Ascending aorta (tissue), 2 donors: Measurements from ENCODE around the gene GPR156. TPM values are rescaled to one million over a fixed set of nuclear protein-coding genes. Genes with fewer than 3 reads are reported as not detected.

ENCODE experiments used
- DNase-seq, 2 donors: peaks; one replicate each; pipeline ENCODE4 v3.0.0-alpha.2; 2019; ENCODE audit warnings: low spot score in 2 of 2
- H3K27ac ChIP-seq, 2 donors: fragments of 200-600 bp; sonication (generic); one replicate each; pipeline ENCODE4 v1.5.1; 2016 to 2017; ENCODE audit warnings: mild to moderate bottlenecking in 1 of 2
- H3K27me3 ChIP-seq: fragments of 200-600 bp; sonication (generic); one replicate; pipeline ENCODE4 v1.5.1; 2017
- H3K36me3 ChIP-seq, 2 donors: fragments of 200-600 bp; sonication (generic); one replicate each; pipeline ENCODE4 v1.5.1; 2016
- H3K4me1 ChIP-seq, 2 donors: fragments of 200-600 bp; sonication (generic); one replicate each; pipeline ENCODE4 v1.5.1; 2016 to 2017; ENCODE audit warnings: mild to moderate bottlenecking in 1 of 2
- H3K4me3 ChIP-seq, 2 donors: fragments of 200-600 bp; sonication (generic); one replicate each; pipeline ENCODE4 v1.5.1; 2016 to 2017; ENCODE audit warnings: mild to moderate bottlenecking in 1 of 2
- H3K9me3 ChIP-seq, 2 donors: fragments of 200-600 bp; sonication (generic); one replicate each; pipeline ENCODE4 v1.5.1; 2016
- intact Hi-C: fragments of 100-400 bp; cut with DNase I; formaldehyde crosslinking; loops from one replicate; pipeline ENCODE4 v1.15.1; 2023
- total RNA-seq: library from RNA; depleted of rRNA; stranded (reverse); fragments of >200 nt; gene quantifications from one replicate; pipeline ENCODE4 v1.1.0, GENCODE V29; 2016
- TF ChIP-seq, protein P1 (sequence below), 3 experiments: fragments of 200-600 bp in 2 of 3; fragments of 450-650 bp in 1 of 3; sonication (generic) in 2 of 3; IDR thresholded peaks; one replicate each; pipeline ENCODE4 v1.5.1; 2016 to 2019; ENCODE audit warnings: antibody characterized with exemption in 3 of 3, mild to moderate bottlenecking in 1 of 3, moderate library complexity in 1 of 3

GPR156 gene
- total RNA-seq, 1 donor from 2014 or later, result not detected

DNA sequence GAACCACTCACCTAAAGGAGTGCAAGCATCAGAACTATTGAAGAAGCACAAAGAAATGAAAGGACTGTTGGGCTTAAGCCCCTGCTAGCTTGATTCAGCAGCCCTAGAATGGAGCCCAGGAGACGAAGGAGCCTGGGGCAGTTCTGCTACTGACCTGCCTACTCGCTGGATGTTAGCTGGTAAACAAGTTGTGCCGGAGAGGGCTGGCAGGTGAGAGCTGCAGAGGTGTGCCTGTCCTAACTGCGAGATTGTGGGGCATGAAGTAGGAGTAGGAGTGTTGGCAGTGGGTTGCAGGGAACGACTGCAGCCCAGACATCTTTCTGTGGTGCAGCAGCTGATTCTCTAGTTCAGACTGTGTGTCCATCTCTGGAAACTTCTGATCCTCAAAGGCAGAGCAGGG lies 115.6 kb downstream of the GPR156 start:
- intact Hi-C loops, result no loop called here
- TF ChIP-seq, protein P1, sequence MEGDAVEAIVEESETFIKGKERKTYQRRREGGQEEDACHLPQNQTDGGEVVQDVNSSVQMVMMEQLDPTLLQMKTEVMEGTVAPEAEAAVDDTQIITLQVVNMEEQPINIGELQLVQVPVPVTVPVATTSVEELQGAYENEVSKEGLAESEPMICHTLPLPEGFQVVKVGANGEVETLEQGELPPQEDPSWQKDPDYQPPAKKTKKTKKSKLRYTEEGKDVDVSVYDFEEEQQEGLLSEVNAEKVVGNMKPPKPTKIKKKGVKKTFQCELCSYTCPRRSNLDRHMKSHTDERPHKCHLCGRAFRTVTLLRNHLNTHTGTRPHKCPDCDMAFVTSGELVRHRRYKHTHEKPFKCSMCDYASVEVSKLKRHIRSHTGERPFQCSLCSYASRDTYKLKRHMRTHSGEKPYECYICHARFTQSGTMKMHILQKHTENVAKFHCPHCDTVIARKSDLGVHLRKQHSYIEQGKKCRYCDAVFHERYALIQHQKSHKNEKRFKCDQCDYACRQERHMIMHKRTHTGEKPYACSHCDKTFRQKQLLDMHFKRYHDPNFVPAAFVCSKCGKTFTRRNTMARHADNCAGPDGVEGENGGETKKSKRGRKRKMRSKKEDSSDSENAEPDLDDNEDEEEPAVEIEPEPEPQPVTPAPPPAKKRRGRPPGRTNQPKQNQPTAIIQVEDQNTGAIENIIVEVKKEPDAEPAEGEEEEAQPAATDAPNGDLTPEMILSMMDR (IDR thresholded peaks at IDR 0.05), result no peak
- H3K27ac ChIP-seq, result no peak overlapping the region
- H3K36me3 ChIP-seq, result no peaks in the 10 kb centered on the region
- H3K4me1 ChIP-seq, result peaks cover 0 to 5% of the 10 kb centered on the region in 2 donors
- no peak overlapping the region for H3K4me3 ChIP-seq
- H3K27me3 ChIP-seq, result no peaks in the 10 kb centered on the region
- H3K9me3 ChIP-seq, result no peaks in the 10 kb centered on the region
- no peak for DNase-seq

DNA sequence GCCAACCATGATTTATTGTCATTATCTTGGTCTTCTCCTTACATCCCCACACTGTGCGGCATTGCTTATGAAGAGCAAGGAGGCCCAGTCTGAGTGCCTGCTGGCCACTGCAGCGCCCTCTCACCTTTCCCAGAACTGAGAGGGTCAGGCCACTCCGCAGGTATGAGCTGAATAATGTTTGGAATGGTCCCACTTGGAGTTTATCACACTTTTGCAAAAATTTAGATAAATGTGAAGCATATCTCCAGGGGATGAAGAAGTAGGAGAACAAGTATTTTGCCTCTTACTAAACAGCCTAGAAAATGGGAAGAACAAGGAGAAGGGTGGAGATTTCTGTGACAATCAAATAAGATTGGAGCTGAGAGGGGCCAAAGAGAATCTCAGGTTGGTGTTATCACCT lies 116.4 kb downstream of the GPR156 start:
- Histone ChIP-seq H3K4me1 (peaks cover 0 to 5% of the 10 kb centered on the region in 2 donors), H3K9me3 (no peaks in the 10 kb centered on the region), H3K36me3 (no peaks in the 10 kb centered on the region), H3K27ac (no peak overlapping the region), H3K4me3 (no peak overlapping the region), H3K27me3 (no peaks in the 10 kb centered on the region)
- DNase-seq, result no peak
- intact Hi-C loops, result no loop called here
- TF ChIP-seq, protein P1 (IDR thresholded peaks at IDR 0.05), result no peak

DNA sequence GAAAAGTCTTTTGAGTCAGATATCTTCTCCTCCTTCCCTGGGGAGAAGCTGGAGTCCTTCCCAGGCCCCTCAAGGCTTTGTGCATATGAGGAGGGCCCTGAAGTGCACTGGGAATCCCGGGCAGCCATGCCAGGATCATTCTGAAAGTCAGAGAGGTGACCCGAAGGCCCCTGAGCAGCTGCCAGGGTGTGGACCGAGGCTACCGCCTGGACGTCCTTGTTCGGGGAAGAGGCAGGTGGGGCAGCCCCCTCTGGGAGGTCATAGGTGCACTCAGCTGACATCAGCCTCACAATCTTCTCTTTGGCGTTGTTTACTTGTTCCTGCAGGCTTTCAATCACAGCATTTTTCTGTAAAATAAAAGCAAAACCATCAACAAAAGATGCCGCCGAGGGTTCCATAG lies 117.0 kb downstream of the GPR156 start:
- TF ChIP-seq, protein P1 (IDR thresholded peaks at IDR 0.05), result no peak
- Histone ChIP-seq H3K9me3 (no peaks in the 10 kb centered on the region), H3K27me3 (no peaks in the 10 kb centered on the region), H3K4me1 (peaks cover 0 to 5% of the 10 kb centered on the region in 2 donors), H3K27ac (no peak overlapping the region), H3K4me3 (no peak overlapping the region), H3K36me3 (no peaks in the 10 kb centered on the region)
- DNase-seq, result no peak
- intact Hi-C loops, result no loop called here

DNA sequence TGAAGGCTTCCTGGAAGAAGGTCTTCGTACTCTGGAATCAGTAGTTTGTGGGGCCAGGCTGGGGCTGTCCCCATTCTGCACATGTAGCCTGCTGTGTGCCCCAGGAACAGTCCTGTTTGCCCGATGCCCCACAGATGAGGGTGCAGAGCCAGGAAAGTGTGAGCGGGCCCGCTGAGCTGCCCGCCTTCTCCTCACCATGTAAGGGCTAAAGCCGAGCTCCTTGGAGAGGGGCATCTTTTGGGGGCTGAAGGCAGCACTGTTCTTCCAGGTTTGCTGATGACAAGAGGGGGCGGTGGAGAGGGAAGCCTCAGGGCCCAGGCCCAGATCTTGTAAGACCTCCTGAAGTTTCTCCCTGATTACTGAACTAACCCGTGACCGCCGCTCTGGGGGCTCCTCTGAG lies 117.5 kb downstream of the GPR156 start:
- Histone ChIP-seq H3K4me3 (no peak overlapping the region), H3K36me3 (no peaks in the 10 kb centered on the region), H3K9me3 (no peaks in the 10 kb centered on the region), H3K27ac (no peak overlapping the region), H3K4me1 (peaks cover 0 to 5% of the 10 kb centered on the region in 2 donors), H3K27me3 (no peaks in the 10 kb centered on the region)
- no peak for DNase-seq
- intact Hi-C loops, result no loop called here
- TF ChIP-seq, protein P1 (IDR thresholded peaks at IDR 0.05), result no peak

DNA sequence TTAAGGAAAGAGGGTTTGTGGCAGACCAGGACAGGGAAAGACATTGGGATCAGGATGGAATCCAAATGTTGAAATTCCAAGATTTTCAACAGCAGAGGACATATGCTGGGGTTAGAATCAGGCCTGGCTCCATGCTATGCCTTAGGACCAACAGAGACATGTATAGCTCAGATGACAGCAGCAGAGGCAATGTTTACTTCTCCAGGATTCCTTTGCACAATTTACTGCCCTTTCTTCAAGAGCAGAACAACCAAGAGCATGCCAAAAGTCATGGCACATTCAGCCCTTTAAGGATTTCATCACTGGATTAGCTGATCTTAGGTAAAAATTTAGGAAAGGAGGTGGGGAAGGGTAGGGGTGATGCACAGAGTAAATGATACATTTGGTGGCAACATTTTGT lies 121.2 kb downstream of the GPR156 start:
- H3K9me3 ChIP-seq, result no peaks in the 10 kb centered on the region
- H3K27ac ChIP-seq, result no peak overlapping the region
- intact Hi-C loops, result no loop called here

More for the DNA sequence above, 121.2 kb downstream of the GPR156 start:
- TF ChIP-seq, protein P1 (IDR thresholded peaks at IDR 0.05), result no peak
- Histone ChIP-seq H3K36me3 (no peaks in the 10 kb centered on the region), H3K27me3 (no peaks in the 10 kb centered on the region), H3K4me3 (no peak overlapping the region), H3K4me1 (peaks cover 3% of the 10 kb centered on the region in 2 donors)
- no peak for DNase-seq
